H9 (cell line): ENCODE results near the gene SLC6A19. TPM values are rescaled to one million over a fixed set of nuclear protein-coding genes. Genes with fewer than 3 reads are reported as not detected.

Source experiments
- DNase-seq: peaks from one replicate; pipeline ENCODE4 v3.0.0-alpha.2; 2017
- H2AFZ ChIP-seq: one replicate; pipeline ENCODE4 v1.6.1; 2013; ENCODE audit warnings: mild to moderate bottlenecking, low read length, control low read depth, moderate library complexity
- H2AK5ac ChIP-seq: 2 replicates; pipeline ENCODE4 v1.6.1; 2013; ENCODE audit warnings: low read length, control low read depth, mixed read lengths; ENCODE audit not compliant: insufficient read length
- H2BK120ac ChIP-seq: one replicate; pipeline ENCODE4 v1.6.1; 2013; ENCODE audit warnings: low read depth, mild to moderate bottlenecking, low read length, control low read depth, inconsistent platforms; ENCODE audit not compliant: poor library complexity, severe bottlenecking
- H2BK12ac ChIP-seq: 2 replicates; pipeline ENCODE4 v1.6.1; 2013; ENCODE audit warnings: low read length, control low read depth, mixed read lengths, low read depth; ENCODE audit not compliant: insufficient read length
- H2BK15ac ChIP-seq: 2 replicates; pipeline ENCODE4 v1.6.1; 2013; ENCODE audit warnings: low read depth, low read length, control low read depth
- H2BK20ac ChIP-seq: one replicate; pipeline ENCODE4 v1.6.1; 2013; ENCODE audit warnings: low read depth, mild to moderate bottlenecking, low read length, control low read depth, inconsistent platforms; ENCODE audit not compliant: poor library complexity, severe bottlenecking
- H2BK5ac ChIP-seq: 2 replicates; pipeline ENCODE4 v1.6.1; 2013; ENCODE audit warnings: low read length, control low read depth, mixed read lengths; ENCODE audit not compliant: insufficient read length
- H3K14ac ChIP-seq: 2 replicates; pipeline ENCODE4 v1.6.1; 2013; ENCODE audit warnings: low read length, control low read depth; ENCODE audit not compliant: insufficient read depth
- H3K18ac ChIP-seq: 2 replicates; pipeline ENCODE4 v1.6.1; 2013; ENCODE audit warnings: low read depth, mild to moderate bottlenecking, mixed read lengths, low read length, control low read depth; ENCODE audit not compliant: insufficient read length
- H3K23ac ChIP-seq: 2 replicates; pipeline ENCODE4 v1.6.1; 2013; ENCODE audit warnings: low read length, control low read depth, mixed read lengths, low read depth; ENCODE audit not compliant: insufficient read length
- H3K23me2 ChIP-seq: 2 replicates; pipeline ENCODE4 v1.6.1; 2013; ENCODE audit warnings: low read depth, mild to moderate bottlenecking, mixed read lengths, low read length, control low read depth; ENCODE audit not compliant: insufficient read length, poor library complexity, severe bottlenecking
- H3K27ac ChIP-seq: 2 replicates; pipeline ENCODE4 v1.5.1; 2013; ENCODE audit warnings: low read length, control low read depth, mixed read lengths, low read depth; ENCODE audit not compliant: insufficient read length
- H3K27me3 ChIP-seq: 2 replicates; pipeline ENCODE4 v1.6.1; 2013; ENCODE audit warnings: low read length, control low read depth, inconsistent platforms; ENCODE audit not compliant: insufficient read depth
- H3K4ac ChIP-seq: 2 replicates; pipeline ENCODE4 v1.6.1; 2013; ENCODE audit warnings: low read depth, mild to moderate bottlenecking, control low read depth, inconsistent platforms, low read length, moderate library complexity
- H3K4me1 ChIP-seq: 2 replicates; pipeline ENCODE4 v1.6.1; 2013; ENCODE audit warnings: low read length, control low read depth, inconsistent platforms; ENCODE audit not compliant: insufficient read depth
- H3K4me2 ChIP-seq: 2 replicates; pipeline ENCODE4 v1.6.1; 2013; ENCODE audit warnings: low read length, control low read depth, mixed read lengths; ENCODE audit not compliant: insufficient read length, insufficient read depth
- H3K56ac ChIP-seq: 2 replicates; pipeline ENCODE4 v1.6.1; 2013; ENCODE audit warnings: low read depth, mild to moderate bottlenecking, mixed read lengths, low read length, control low read depth; ENCODE audit not compliant: insufficient read length
- H3K79me1 ChIP-seq: 2 replicates; pipeline ENCODE4 v1.6.1; 2013; ENCODE audit warnings: low read depth, mild to moderate bottlenecking, moderate library complexity, low read length, control low read depth, inconsistent platforms; ENCODE audit not compliant: insufficient read depth, poor library complexity, severe bottlenecking
- H3K79me2 ChIP-seq: 2 replicates; pipeline ENCODE4 v1.6.1; 2013; ENCODE audit warnings: low read length, control low read depth, inconsistent platforms; ENCODE audit not compliant: insufficient read depth
- H3K9ac ChIP-seq: 2 replicates; pipeline ENCODE4 v1.6.1; 2013; ENCODE audit warnings: low read length, control low read depth, mixed read lengths; ENCODE audit not compliant: insufficient read length; ENCODE audit errors: extremely low read depth
- H3K9me3 ChIP-seq: one replicate; pipeline ENCODE4 v1.6.1; 2013; ENCODE audit warnings: low read depth, low read length, inconsistent platforms; ENCODE audit not compliant: control insufficient read depth
- H3T11ph ChIP-seq: one replicate; pipeline ENCODE4 v1.6.1; 2013; ENCODE audit warnings: mild to moderate bottlenecking, low read length, control low read depth, inconsistent platforms
- H4K20me1 ChIP-seq: one replicate; pipeline ENCODE4 v1.6.1; 2013; ENCODE audit not compliant: control insufficient read depth, insufficient read length, insufficient read depth
- H4K5ac ChIP-seq: 2 replicates; pipeline ENCODE4 v1.6.1; 2013; ENCODE audit warnings: low read depth, mild to moderate bottlenecking, mixed read lengths, low read length, control low read depth; ENCODE audit not compliant: insufficient read length
- H4K8ac ChIP-seq: replicated peaks from 2 replicates; pipeline ENCODE4 v1.6.1; 2013; ENCODE audit warnings: low read length, control low read depth, mixed read lengths, low read depth; ENCODE audit not compliant: insufficient read length
- H4K91ac ChIP-seq: 2 replicates; pipeline ENCODE4 v1.6.1; 2013; ENCODE audit warnings: low read depth, mild to moderate bottlenecking, moderate library complexity, mixed read lengths, low read length, control low read depth; ENCODE audit not compliant: insufficient read length
- H3K27ac Mint-ChIP-seq, 3 experiments: 2 replicates in 2 of 3; 3 replicates in 1 of 3; pipeline ENCODE4 v1.8.0; 2020 to 2021; ENCODE audit warnings: mixed read lengths in 3 of 3, mild to moderate bottlenecking in 1 of 3, moderate library complexity in 1 of 3
- H3K27me3 Mint-ChIP-seq: 2 replicates; pipeline ENCODE4 v1.8.0; 2021; ENCODE audit warnings: low read depth, mild to moderate bottlenecking, moderate library complexity, mixed read lengths
- H3K36me3 Mint-ChIP-seq, 3 experiments: 2 replicates in 2 of 3; 3 replicates in 1 of 3; pipeline ENCODE4 v1.8.0; 2020 to 2021; ENCODE audit warnings: low read depth in 3 of 3, mixed read lengths in 3 of 3; ENCODE audit not compliant: insufficient read depth in 1 of 3
- H3K4me1 Mint-ChIP-seq, 2 experiments: 2 replicates each; pipeline ENCODE4 v1.8.0; 2020; ENCODE audit warnings: mixed read lengths in 2 of 2
- H3K4me3 Mint-ChIP-seq, 2 experiments: 2 replicates in 1 of 2; 3 replicates in 1 of 2; pipeline ENCODE4 v1.8.0; 2020 to 2021; ENCODE audit warnings: mild to moderate bottlenecking in 2 of 2, mixed read lengths in 2 of 2, moderate library complexity in 1 of 2
- H3K9me3 Mint-ChIP-seq, 2 experiments: 2 replicates in 1 of 2; 3 replicates in 1 of 2; pipeline ENCODE4 v1.8.0; 2020; ENCODE audit warnings: mild to moderate bottlenecking in 2 of 2, mixed read lengths in 2 of 2, moderate library complexity in 1 of 2
- WGBS: extraction: QIAGEN DNeasy Blood & Tissue Kit; methylation state at CpG from one replicate; pipeline ENCODE4 v1.1.7; 2013; ENCODE audit warnings: missing lambda C conversion rate, low lambda C conversion rate, mixed read lengths; ENCODE audit not compliant: insufficient read length; ENCODE audit errors: extremely low coverage; 5-methylcytosine and 5-hydroxymethylcytosine counted together
- total RNA-seq: library from RNA; stranded (reverse); gene quantifications from 2 replicates; pipeline ENCODE4 v1.2.1, GENCODE V29; 2021
- TF ChIP-seq, protein P1 (sequence below): fragments of 200-600 bp; sonication (generic); conservative IDR thresholded peaks from 3 replicates; pipeline ENCODE4 v1.8.0; 2021; ENCODE audit warnings: antibody characterized with exemption, mild to moderate bottlenecking

The SLC6A19 gene
- total RNA-seq, 1 experiment from 2014 or later = not detected

DNA sequence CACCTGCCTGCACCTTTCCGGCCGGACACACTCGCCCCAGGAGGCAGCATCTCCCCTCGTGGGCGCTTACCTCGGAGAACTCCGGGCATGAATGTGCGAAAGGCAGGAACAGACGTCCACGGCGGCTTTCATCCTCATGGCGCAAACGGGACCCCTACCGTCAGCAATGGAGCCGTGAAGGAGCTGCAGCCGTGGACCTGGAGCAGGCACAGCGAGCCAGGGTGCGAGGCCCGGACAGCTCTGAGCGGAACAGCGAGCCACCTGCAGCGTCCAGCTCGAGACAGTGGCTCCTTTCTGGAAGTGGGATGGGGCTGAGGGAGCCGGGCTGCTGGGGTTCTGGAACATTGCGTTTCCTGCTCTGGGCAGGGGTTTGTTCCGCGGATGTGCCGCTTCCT, 7.8 kb upstream of the SLC6A19 start:
- Histone ChIP-seq H3K79me1 (no peaks in the 10 kb centered on the region), H3K9me3 (no peaks in the 10 kb centered on the region), H4K20me1 (no peaks in the 10 kb centered on the region), H3K56ac (no peak overlapping the region), H3T11ph (no peak overlapping the region), H2BK20ac (no peak overlapping the region), H3K4ac (no peak overlapping the region), H2BK15ac (no peak overlapping the region), H3K18ac (no peak overlapping the region), H4K5ac (no peak overlapping the region), H3K9ac (no peak overlapping the region), H2BK120ac (no peak overlapping the region), H3K27me3 (no peaks in the 10 kb centered on the region), H3K4me1 (no peaks in the 10 kb centered on the region), H2AFZ (no peak overlapping the region), H3K79me2 (no peaks in the 10 kb centered on the region), H3K14ac (no peak overlapping the region), H3K27ac (no peak overlapping the region), H3K23me2 (no peaks in the 10 kb centered on the region), H4K91ac (no peak overlapping the region), H3K4me2 (no peak overlapping the region), H2AK5ac (no peak overlapping the region), H3K23ac (no peak overlapping the region), H2BK5ac (no peak overlapping the region), H2BK12ac (no peak overlapping the region), H4K8ac (no peak overlapping the region)
- Mint-ChIP-seq H3K4me3 (no peak overlapping the region), H3K4me1 (0 out of 4 replicates have a peak, but pooled peaks cover 0 to 2% of the 10 kb centered on the region in 2 experiments), H3K27me3 (peaks cover 20% of the 10 kb centered on the region), H3K9me3 (no peaks in the 10 kb centered on the region), H3K36me3 (no peaks in the 10 kb centered on the region), H3K27ac (no peak overlapping the region)
- DNase-seq = no peak
- TF ChIP-seq, protein P1, sequence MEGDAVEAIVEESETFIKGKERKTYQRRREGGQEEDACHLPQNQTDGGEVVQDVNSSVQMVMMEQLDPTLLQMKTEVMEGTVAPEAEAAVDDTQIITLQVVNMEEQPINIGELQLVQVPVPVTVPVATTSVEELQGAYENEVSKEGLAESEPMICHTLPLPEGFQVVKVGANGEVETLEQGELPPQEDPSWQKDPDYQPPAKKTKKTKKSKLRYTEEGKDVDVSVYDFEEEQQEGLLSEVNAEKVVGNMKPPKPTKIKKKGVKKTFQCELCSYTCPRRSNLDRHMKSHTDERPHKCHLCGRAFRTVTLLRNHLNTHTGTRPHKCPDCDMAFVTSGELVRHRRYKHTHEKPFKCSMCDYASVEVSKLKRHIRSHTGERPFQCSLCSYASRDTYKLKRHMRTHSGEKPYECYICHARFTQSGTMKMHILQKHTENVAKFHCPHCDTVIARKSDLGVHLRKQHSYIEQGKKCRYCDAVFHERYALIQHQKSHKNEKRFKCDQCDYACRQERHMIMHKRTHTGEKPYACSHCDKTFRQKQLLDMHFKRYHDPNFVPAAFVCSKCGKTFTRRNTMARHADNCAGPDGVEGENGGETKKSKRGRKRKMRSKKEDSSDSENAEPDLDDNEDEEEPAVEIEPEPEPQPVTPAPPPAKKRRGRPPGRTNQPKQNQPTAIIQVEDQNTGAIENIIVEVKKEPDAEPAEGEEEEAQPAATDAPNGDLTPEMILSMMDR = no peak
- WGBS = no CpG with 5 or more reads among the region's 28 CpGs
